A549 (cell line): ENCODE data around the gene PPOX. TPM values are rescaled to one million over a fixed set of nuclear protein-coding genes. Genes with fewer than 3 reads are reported as not detected.

ENCODE experiments used
- ATAC-seq, 2 experiments: fragments of 200-7000 bp in 1 of 2; fragments of >200 bp in 1 of 2; cut with Nextera tagmentation in 1 of 2; cut with Tn5 transposase in 1 of 2; 3 replicates each; pipeline versions ENCODE4 v1.8.0 to v1.9.1; 2018 to 2020; ENCODE audit warnings: mild to moderate bottlenecking in 1 of 2, moderate library complexity in 1 of 2
- CTCF ChIA-PET: fragments of 300-600 bp; sonication (Branson Sonifier 250); formaldehyde crosslinking; extraction: SDS; loops from one replicate; lab custom pipeline; 2021; ENCODE audit warnings: antibody characterized with exemption, inconsistent platforms; lab: Yijun Ruan, JAX
- POLR2A ChIA-PET: fragments of 350-600 bp; formaldehyde crosslinking; extraction: SDS; loops from one replicate; lab custom pipeline; 2021; ENCODE audit warnings: antibody characterized with exemption, inconsistent platforms; lab: Yijun Ruan, JAX
- DNase-seq, 2 experiments: peaks; one replicate each; pipeline versions ENCODE4 v3.0.0 to v3.0.0-alpha.2; 2011 to 2016; ENCODE audit warnings: low read depth in 1 of 2, low spot score in 1 of 2
- FAIRE-seq: peaks from 2 replicates; lab custom pipeline; 2011; peaks lifted over from hg19 to GRCh38; lab: Jason Lieb, UNC
- H3K27ac ChIP-seq, 2 experiments: fragments of >200 bp; sonication (Bioruptor Twin); formaldehyde crosslinking; 3 replicates each; pipeline ENCODE4 v1.5.1; 2016 to 2017
- H3K4me1 ChIP-seq: fragments of >200 bp; sonication (Bioruptor Twin); formaldehyde crosslinking; 3 replicates; pipeline ENCODE4 v1.6.1; 2016
- H3K4me2 ChIP-seq: fragments of >200 bp; sonication (Bioruptor Twin); formaldehyde crosslinking; 3 replicates; pipeline ENCODE4 v1.6.1; 2016
- H3K4me3 ChIP-seq: fragments of >200 bp; sonication (Bioruptor Twin); formaldehyde crosslinking; 3 replicates; pipeline ENCODE4 v1.5.1; 2016
- H3K9me3 ChIP-seq: fragments of >200 bp; sonication (Bioruptor Twin); formaldehyde crosslinking; 3 replicates; pipeline ENCODE4 v1.6.1; 2016
- BHLHE40 ChIP-seq: IDR thresholded peaks from 2 replicates; pipeline ENCODE4 v1.6.1; 2012; ENCODE audit warnings: low read depth, low read length, inconsistent platforms
- CBX8 ChIP-seq: fragments of 200-600 bp; sonication (generic); IDR thresholded peaks from 2 replicates; pipeline ENCODE4 v1.6.1; 2016
- CEBPB ChIP-seq, 2 experiments: fragments of >200 bp in 1 of 2; sonication (Bioruptor Twin) in 1 of 2; formaldehyde crosslinking in 1 of 2; IDR thresholded peaks; 2 replicates each; pipeline ENCODE4 v1.6.1; 2012 to 2016
- CHD2 ChIP-seq: fragments of 150-350 bp; IDR thresholded peaks from 2 replicates; pipeline ENCODE4 v1.6.1; 2014; ENCODE audit warnings: low read length; ENCODE audit not compliant: partially characterized antibody
- E2F6 ChIP-seq: IDR thresholded peaks from 2 replicates; pipeline ENCODE4 v1.6.1; 2012; ENCODE audit warnings: low read depth, borderline replicate concordance
- EHF ChIP-seq: fragments of 250-450 bp; sonication (Bioruptor Pico); IDR thresholded peaks from 2 replicates; pipeline ENCODE4 v1.5.0; 2020; ENCODE audit warnings: mild to moderate bottlenecking
- HOXA7 ChIP-seq: fragments of 250-450 bp; sonication (Bioruptor Pico); IDR thresholded peaks from 2 replicates; pipeline ENCODE4 v1.5.0; 2020; ENCODE audit warnings: mild to moderate bottlenecking, moderate library complexity
- JUN ChIP-seq, 2 experiments: fragments of >200 bp; sonication (Bioruptor Twin); formaldehyde crosslinking; IDR thresholded peaks; 2 replicates in 1 of 2; 3 replicates in 1 of 2; pipeline ENCODE4 v1.6.1; 2016 to 2017
- KDM1A ChIP-seq: fragments of 200-600 bp; sonication (generic); IDR thresholded peaks from 2 replicates; pipeline ENCODE4 v1.6.1; 2016; ENCODE audit warnings: low read depth, mild to moderate bottlenecking
- KDM5A ChIP-seq: fragments of 200-600 bp; sonication (generic); IDR thresholded peaks from 2 replicates; pipeline ENCODE4 v1.6.1; 2016; ENCODE audit warnings: antibody characterized with exemption, mild to moderate bottlenecking
- NFE2L2 ChIP-seq: fragments of 150-350 bp; conservative IDR thresholded peaks from 2 replicates; pipeline ENCODE4 v1.6.1; 2014; ENCODE audit warnings: low read length
- PBX3 ChIP-seq: IDR thresholded peaks from 2 replicates; pipeline ENCODE4 v1.6.1; 2012
- POLR2A ChIP-seq: IDR thresholded peaks from 2 replicates; pipeline ENCODE4 v1.6.1; 2012; ENCODE audit warnings: mild to moderate bottlenecking, low read length
- POLR2AphosphoS2 ChIP-seq: conservative IDR thresholded peaks from 2 replicates; pipeline ENCODE4 v1.6.1; 2012; ENCODE audit warnings: low read length, improper control_type of control experiment, inconsistent platforms
- RAD21 ChIP-seq, 2 experiments: fragments of >200 bp in 1 of 2; sonication (Bioruptor Twin) in 1 of 2; formaldehyde crosslinking in 1 of 2; IDR thresholded peaks in 1 of 2; conservative IDR thresholded peaks in 1 of 2; 2 replicates in 1 of 2; 3 replicates in 1 of 2; pipeline ENCODE4 v1.6.1; 2012 to 2018; ENCODE audit warnings: inconsistent platforms in 1 of 2
- RCOR1 ChIP-seq: fragments of 150-350 bp; IDR thresholded peaks from 2 replicates; pipeline ENCODE4 v1.6.1; 2014; ENCODE audit warnings: antibody characterized with exemption, low read length, low read depth
- RNF2 ChIP-seq: fragments of 200-600 bp; sonication (generic); IDR thresholded peaks from 2 replicates; pipeline ENCODE4 v1.6.1; 2016; ENCODE audit warnings: low read depth, mild to moderate bottlenecking, antibody characterized with exemption, moderate library complexity, borderline replicate concordance
- SREBF2 ChIP-seq: fragments of 450-650 bp; IDR thresholded peaks from 2 replicates; pipeline ENCODE4 v1.6.1; 2014; ENCODE audit warnings: mild to moderate bottlenecking, moderate library complexity
- ZC3H11A ChIP-seq: fragments of 450-650 bp; IDR thresholded peaks from 2 replicates; pipeline ENCODE4 v1.6.1; 2014; ENCODE audit warnings: antibody characterized with exemption, mild to moderate bottlenecking
- ZFP36 ChIP-seq: fragments of 450-650 bp; IDR thresholded peaks from 2 replicates; pipeline ENCODE4 v1.6.1; 2014; ENCODE audit warnings: borderline replicate concordance; ENCODE audit not compliant: partially characterized antibody
- ZNF302 ChIP-seq: fragments of 250-450 bp; sonication (Bioruptor Pico); IDR thresholded peaks from 2 replicates; pipeline ENCODE4 v1.9.0; 2021; ENCODE audit warnings: inconsistent platforms, mild to moderate bottlenecking, moderate library complexity
- WGBS: methylation state at CpG from one replicate; pipeline ENCODE4 v1.1.6; 2017; ENCODE audit errors: missing lambda C conversion rate; 5-methylcytosine and 5-hydroxymethylcytosine counted together
- polyA plus RNA-seq, 4 experiments: library from polyadenylated mRNA; depleted of rRNA in 3 of 4; stranded (reverse); fragments of >200 nt; fragmentation: RNase III in 1 of 4; extraction: RNeasy Plus Mini Kit Qiagen cat#74134 plus additional on column Dnase treatment in 1 of 4; gene quantifications; 2 replicates in 3 of 4; 3 replicates in 1 of 4; pipeline ENCODE4 v1.2.3, GENCODE V29; 2011 to 2017
- TF ChIP-seq, protein P1 (sequence below): fragments of 250-450 bp; sonication (Bioruptor Pico); IDR thresholded peaks from 2 replicates; pipeline ENCODE4 v1.5.0; 2020; ENCODE audit warnings: low read depth, mild to moderate bottlenecking, moderate library complexity
- TF ChIP-seq, protein P2 (sequence below): fragments of 200-600 bp; sonication (generic); IDR thresholded peaks from 2 replicates; pipeline ENCODE4 v1.6.1; 2016; ENCODE audit warnings: antibody characterized with exemption, mild to moderate bottlenecking, moderate library complexity
- TF ChIP-seq, protein P3 (sequence below): IDR thresholded peaks from 2 replicates; pipeline ENCODE4 v1.6.1; 2012

Gene PPOX
- polyA plus RNA-seq, 2 of the 4 experiments (the other 2 are of a cell fraction): 13.8 to 14.1 TPM

DNA sequence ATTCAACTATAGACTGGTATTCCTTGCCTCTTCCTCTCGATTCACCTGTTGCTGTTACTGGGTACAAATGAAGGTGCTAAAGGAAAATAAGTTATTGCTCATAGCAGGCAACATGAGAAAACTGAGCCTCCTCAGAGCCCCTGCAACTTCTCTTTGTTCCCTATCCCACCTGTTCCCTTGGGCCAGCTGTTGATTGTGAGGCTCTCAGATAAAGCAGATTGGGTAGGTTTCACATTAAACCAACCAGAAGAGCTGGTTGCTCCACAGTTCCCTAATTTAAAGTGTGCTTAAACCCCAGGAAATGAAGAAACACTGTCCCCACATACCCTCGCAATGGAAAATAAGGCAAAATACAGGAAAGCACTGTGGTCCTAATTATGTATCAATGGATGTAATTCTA is 38.6 kb upstream of the PPOX start (continued):
- TF ChIP-seq, protein P1, sequence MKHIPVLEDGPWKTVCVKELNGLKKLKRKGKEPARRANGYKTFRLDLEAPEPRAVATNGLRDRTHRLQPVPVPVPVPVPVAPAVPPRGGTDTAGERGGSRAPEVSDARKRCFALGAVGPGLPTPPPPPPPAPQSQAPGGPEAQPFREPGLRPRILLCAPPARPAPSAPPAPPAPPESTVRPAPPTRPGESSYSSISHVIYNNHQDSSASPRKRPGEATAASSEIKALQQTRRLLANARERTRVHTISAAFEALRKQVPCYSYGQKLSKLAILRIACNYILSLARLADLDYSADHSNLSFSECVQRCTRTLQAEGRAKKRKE: no peak
- TF ChIP-seq POLR2AphosphoS2 (no peak), RCOR1 (no peak), NFE2L2 (no peak)

DNA sequence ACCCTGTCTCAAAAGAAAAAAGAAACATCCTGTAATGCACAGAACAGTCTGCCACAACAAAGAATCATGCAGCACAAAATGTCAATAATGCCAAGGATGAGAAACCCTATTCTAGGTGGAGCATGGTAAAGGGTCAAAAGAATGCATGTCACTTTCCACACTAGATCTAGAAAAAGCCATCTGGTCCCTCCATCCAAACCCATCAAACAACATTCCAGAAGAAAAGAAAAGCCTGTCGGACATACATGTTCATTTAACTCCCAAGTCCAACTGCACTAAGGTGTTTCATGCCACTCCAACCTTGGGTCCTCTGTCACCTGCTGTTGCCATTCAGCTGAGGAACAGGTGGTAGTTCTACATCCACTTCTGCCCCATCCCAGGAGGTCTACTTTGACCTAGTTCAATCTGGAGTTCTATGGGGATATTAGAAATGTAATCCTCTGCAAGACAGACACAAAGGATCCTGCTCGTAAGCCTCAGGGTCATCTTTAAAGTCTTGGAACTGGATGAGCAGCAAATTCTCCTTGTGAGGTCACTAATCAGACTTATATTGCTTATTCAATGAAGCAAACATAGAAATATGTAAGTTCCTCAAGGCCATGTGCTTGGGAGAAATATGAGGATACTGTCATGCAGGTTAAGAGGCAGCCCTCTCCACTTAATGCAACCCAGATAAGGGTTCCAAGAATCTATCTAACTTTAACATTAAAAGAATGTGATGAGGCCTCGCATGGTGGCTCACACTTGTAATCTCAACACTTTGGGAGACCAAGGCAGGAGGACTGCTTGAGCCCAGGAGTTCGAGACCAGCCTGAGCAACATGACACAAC is 37.4 kb upstream of the PPOX start:
- CTCF ChIA-PET: interaction anchor here (1.1 to 2.4 kb wide), 2 partner anchors 9 to 31 kb away, joined by 3 to 12 read pairs; no protein-coding TSS in a partner anchor
- no peak for TF ChIP-seq RCOR1
- TF ChIP-seq JUN (IDR thresholded peaks at IDR 0.05): no peak
- TF ChIP-seq, protein P2, sequence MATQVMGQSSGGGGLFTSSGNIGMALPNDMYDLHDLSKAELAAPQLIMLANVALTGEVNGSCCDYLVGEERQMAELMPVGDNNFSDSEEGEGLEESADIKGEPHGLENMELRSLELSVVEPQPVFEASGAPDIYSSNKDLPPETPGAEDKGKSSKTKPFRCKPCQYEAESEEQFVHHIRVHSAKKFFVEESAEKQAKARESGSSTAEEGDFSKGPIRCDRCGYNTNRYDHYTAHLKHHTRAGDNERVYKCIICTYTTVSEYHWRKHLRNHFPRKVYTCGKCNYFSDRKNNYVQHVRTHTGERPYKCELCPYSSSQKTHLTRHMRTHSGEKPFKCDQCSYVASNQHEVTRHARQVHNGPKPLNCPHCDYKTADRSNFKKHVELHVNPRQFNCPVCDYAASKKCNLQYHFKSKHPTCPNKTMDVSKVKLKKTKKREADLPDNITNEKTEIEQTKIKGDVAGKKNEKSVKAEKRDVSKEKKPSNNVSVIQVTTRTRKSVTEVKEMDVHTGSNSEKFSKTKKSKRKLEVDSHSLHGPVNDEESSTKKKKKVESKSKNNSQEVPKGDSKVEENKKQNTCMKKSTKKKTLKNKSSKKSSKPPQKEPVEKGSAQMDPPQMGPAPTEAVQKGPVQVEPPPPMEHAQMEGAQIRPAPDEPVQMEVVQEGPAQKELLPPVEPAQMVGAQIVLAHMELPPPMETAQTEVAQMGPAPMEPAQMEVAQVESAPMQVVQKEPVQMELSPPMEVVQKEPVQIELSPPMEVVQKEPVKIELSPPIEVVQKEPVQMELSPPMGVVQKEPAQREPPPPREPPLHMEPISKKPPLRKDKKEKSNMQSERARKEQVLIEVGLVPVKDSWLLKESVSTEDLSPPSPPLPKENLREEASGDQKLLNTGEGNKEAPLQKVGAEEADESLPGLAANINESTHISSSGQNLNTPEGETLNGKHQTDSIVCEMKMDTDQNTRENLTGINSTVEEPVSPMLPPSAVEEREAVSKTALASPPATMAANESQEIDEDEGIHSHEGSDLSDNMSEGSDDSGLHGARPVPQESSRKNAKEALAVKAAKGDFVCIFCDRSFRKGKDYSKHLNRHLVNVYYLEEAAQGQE: no peak
- TF ChIP-seq CEBPB (IDR thresholded peaks at IDR 0.05): no peak
- TF ChIP-seq ZNF302 (CRISPR knock-in tag): no peak
- TF ChIP-seq RNF2: no peak
- FAIRE-seq: no peak
- ATAC-seq: no peak
- DNase-seq: no peak
- Histone ChIP-seq H3K4me1 (peaks cover 12% of the 10 kb centered on the region; the same call in 2 of the 3 replicates), H3K4me3 (no peak overlapping the region), H3K27ac (no peak overlapping the region), H3K9me3 (no peaks in the 10 kb centered on the region), H3K4me2 (no peak overlapping the region)
- POLR2A ChIA-PET: no interaction called here
- WGBS: 99% methylated on average over 4 of the region's 4 CpGs

- no peak for FAIRE-seq
- WGBS: 61% methylated on average over 1 of the region's 1 CpG
- H3K4me2 ChIP-seq: peak overlapping the region; percentile 88; the same call in 2 of the 3 replicates
These were observed 36.0 kb upstream of the PPOX start for GRCh38 chr1:161130266-161130665.

More at GRCh38 chr1:161130266-161130665, 36.0 kb upstream of the PPOX start:
- Histone ChIP-seq H3K4me1 (peaks cover 20% of the 10 kb centered on the region), H3K9me3 (no peaks in the 10 kb centered on the region), H3K27ac (no peak overlapping the region), H3K4me3 (no peak overlapping the region)
- TF ChIP-seq ZNF302 (CRISPR knock-in tag): no peak
- no peak for TF ChIP-seq SREBF2
- TF ChIP-seq ZFP36: no peak
- TF ChIP-seq PBX3: no peak
- TF ChIP-seq, protein P3, sequence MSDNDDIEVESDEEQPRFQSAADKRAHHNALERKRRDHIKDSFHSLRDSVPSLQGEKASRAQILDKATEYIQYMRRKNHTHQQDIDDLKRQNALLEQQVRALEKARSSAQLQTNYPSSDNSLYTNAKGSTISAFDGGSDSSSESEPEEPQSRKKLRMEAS: no peak
- no peak for TF ChIP-seq RAD21 (conservative IDR thresholded peaks at IDR 0.05 in 1 of 2, IDR thresholded peaks at IDR 0.05 in 1 of 2)
- TF ChIP-seq CEBPB (IDR thresholded peaks at IDR 0.05): no peak
- no peak for TF ChIP-seq KDM1A
- TF ChIP-seq POLR2A: no peak
- no peak for TF ChIP-seq ZC3H11A
- no peak for TF ChIP-seq KDM5A
- no peak for TF ChIP-seq HOXA7 (CRISPR knock-in tag)
- TF ChIP-seq CHD2: no peak
- TF ChIP-seq, protein P2: no peak
- TF ChIP-seq CBX8: no peak
- no peak for TF ChIP-seq BHLHE40
- TF ChIP-seq EHF: no peak
- no peak for TF ChIP-seq E2F6
- CTCF ChIA-PET: interaction anchor here (1.1 to 3.6 kb wide), 2 partner anchors 13 to 36 kb away, joined by 3 to 12 read pairs; partner anchors contain the start of genes NIT1, PFDN2 and PPOX
- DNase-seq (no peak), ATAC-seq (no peak)
- POLR2A ChIA-PET: no interaction called here
